NCI-H1417 treated with DMSO at 0.1 percent for 48 hours (cell line): Measurements from ENCODE around the gene SOX14.

Experiments
- DNase-seq: peaks from one replicate; lab custom pipeline; 2025; lab: John Stamatoyannopoulos, UW

SOX14 gene

DNA sequence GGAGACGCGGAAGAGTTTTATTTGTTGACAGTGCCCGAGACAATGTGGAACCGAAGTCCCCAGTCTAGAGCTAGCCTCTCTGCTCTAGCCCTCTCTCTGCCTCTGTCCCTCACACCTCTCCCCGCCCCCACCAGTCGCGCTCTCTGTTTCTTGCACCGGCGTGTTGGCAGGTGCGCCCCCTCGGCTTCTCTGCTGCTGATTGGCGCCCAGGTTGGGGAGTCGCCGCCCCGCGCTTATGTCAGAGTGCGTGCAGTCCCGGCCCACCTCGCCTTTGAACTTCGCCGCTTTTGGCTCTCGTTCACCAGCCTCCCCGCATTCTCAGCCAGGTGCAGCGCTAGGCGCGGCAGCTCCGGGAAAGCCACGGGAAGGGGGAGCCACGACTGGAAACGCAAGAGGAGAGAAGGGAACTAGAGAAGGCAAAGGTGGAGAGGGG is at the start of gene SOX14:
TSS of gene SOX14 (plus strand) at position 315 of the 433 bp plus-strand sequence. CDS start 470 bp downstream, outside the sequence.
- DNase-seq, result no peak

GRCh38 chr3:137714551-137714950 is 49.6 kb upstream of the SOX14 start:
- no peak for DNase-seq

DNA sequence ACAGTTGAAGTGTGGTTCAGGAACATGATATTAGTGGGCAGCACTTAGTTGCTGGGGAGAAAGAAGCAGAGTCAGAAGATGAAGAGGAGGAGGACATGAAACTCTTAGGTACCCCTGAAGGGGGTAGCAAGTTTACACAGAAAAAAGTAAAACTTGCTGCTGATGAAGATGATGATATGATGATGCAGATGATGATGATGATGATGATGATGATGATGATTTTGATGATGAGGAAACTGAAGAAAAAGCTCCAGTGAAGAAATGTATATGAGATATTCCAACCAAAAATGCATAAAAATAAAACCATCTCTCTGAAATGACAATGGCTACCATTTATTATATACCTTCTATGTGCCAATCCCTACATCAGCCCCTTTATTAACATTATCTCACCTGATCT is 39.9 kb upstream of the SOX14 start:
- no peak for DNase-seq

- DNase-seq, result no peak
Measured at GRCh38 chr3:137737208-137737607, 26.9 kb upstream of the SOX14 start.

DNA sequence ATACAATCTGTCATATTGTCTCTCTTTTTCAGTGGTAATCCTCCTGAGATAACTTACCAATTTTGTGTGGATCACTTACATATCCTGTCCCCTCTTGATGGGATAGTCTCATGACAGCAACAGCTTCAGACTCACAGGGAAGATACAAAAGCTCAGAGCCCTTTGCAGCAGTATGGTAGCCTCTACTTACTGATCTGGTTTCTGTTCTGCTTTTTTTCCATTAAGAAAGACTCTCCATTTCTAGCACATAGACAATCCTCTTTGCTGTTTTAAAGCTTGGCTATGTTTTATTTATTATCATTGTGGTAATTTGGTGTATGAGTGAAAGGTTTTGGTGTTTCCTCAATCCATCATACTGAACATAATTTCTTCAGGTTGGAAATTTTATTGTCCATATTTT is 25.4 kb upstream of the SOX14 start:
- no peak for DNase-seq

DNA sequence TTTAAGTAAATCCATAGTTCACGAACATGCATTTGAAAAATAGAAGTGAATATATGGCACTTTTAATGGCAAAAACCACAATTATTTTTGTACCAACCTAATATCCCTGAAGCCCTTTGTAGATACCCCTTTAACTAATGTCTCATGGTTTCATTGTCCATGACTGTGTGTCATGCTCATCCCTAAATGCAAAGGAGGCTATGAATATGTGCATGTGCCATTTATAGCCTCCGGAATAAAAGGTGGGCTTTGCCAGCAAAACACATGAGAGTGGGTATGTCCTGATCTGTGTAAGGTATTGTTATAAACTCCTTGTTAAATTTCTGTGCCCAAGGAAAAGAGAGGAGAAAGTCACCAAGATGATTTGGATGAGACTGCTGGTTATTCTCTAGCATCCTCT is 20.5 kb upstream of the SOX14 start:
- DNase-seq, result no peak

GRCh38 chr3:137746808-137747207 is 17.3 kb upstream of the SOX14 start:
- no peak for DNase-seq

GRCh38 chr3:137759505-137759904 is 4.6 kb upstream of the SOX14 start:
- no peak for DNase-seq

DNA sequence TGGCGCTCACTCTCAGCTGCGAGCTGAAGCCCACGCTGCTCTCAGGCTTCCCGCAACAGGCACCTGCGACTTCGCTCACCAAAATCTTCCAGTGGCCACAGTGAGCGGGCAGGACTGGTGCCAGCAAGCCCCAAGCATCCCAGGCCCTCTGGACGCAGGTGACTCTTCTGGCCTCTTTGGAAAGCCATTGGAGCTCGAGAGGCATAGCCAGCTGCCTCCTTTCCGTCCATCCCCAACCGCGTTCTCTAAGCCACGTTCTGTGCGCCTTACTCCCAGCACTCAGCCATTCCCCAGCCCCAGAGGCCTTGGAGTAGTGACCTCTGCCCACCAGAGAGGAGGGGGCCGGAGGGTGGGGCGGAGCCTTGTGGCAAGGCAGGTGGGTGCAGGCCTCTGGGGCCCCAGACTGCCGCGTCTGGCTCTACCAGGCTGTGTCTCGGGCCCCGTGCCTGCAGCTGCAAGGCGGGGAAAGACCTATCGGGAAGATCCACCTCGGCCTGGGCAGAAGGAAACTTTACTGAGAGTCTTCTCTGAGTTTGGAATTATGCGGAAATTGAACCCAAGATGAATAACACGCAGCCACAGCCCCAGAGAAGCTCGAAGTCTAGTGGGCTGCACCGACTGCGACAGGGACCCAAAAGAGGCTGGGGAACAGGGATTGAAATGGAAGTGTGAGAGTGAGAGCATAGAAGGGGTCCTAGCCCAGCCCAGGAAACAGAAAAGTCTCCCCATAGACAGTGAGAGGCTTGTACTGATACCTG is 3.6 kb upstream of the SOX14 start:
- no peak for DNase-seq

GRCh38 chr3:137761099-137761562 is 3.0 kb upstream of the SOX14 start:
- DNase-seq, result no peak

GRCh38 chr3:137761563-137762503 is 2.3 kb upstream of the SOX14 start:
- DNase-seq, result no peak

- DNase-seq, result no peak
Measured at GRCh38 chr3:137762674-137763593, 1.2 kb upstream of the SOX14 start.

GRCh38 chr3:137763594-137763938 is 549 bp upstream of the SOX14 start:
- no peak for DNase-seq

DNA sequence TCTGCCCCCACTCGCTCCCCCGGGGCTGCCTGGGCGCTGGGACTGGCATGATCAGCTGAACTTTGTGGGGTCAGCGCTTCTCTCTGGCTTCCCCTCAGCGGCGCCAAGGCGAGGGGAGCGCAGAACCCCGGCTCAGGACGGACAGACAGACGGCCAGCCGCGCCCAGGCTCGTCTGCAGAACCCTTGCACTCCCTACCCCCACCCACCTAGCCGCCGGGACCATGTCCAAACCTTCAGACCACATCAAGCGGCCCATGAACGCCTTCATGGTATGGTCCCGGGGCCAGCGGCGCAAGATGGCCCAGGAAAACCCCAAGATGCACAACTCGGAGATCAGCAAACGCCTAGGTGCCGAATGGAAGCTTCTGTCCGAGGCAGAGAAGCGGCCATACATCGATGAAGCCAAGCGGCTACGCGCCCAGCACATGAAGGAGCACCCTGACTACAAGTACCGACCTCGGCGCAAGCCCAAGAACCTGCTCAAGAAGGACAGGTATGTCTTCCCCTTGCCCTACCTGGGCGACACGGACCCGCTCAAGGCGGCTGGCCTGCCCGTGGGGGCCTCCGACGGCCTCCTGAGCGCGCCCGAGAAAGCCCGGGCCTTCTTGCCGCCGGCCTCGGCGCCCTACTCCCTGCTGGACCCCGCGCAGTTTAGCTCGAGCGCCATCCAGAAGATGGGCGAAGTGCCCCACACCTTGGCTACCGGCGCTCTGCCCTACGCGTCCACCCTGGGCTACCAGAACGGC is 621 bp downstream of the SOX14 start:
- no peak for DNase-seq

- no peak for DNase-seq
Measured at GRCh38 chr3:137765310-137766033, 1.4 kb downstream of the SOX14 start.

GRCh38 chr3:137766041-137766875 is 2.1 kb downstream of the SOX14 start:
- DNase-seq, result no peak

GRCh38 chr3:137766876-137767537 is 2.9 kb downstream of the SOX14 start:
- no peak for DNase-seq

GRCh38 chr3:137767538-137768360 is 3.6 kb downstream of the SOX14 start:
- DNase-seq, result no peak
